Peyer's patch (tissue), 4 donors: ENCODE measurements around the gene LTN1. TPM values are rescaled to one million over a fixed set of nuclear protein-coding genes. Genes with fewer than 3 reads are reported as not detected.
A peak's percentile ranks its signal among the peaks of the same experiment; 100 is the strongest.

Experiments
- DNase-seq, 3 donors: peaks; one replicate each; pipeline ENCODE4 v3.0.0-alpha.2; 2017 to 2019
- H3K27ac ChIP-seq, 4 donors: fragments of 200-600 bp; sonication (generic); one replicate each; pipeline ENCODE4 v1.5.1; 2016 to 2019
- H3K27me3 ChIP-seq, 2 donors: fragments of 200-600 bp; sonication (generic); one replicate each; pipeline ENCODE4 v1.5.1; 2019
- H3K36me3 ChIP-seq, 3 donors: fragments of 200-600 bp; sonication (generic); one replicate each; pipeline ENCODE4 v1.5.1; 2016 to 2019
- H3K4me1 ChIP-seq, 4 donors: fragments of 200-600 bp; sonication (generic); one replicate each; pipeline ENCODE4 v1.5.1; 2016 to 2019
- H3K4me3 ChIP-seq, 4 donors: fragments of 200-600 bp; sonication (generic); 1 replicate in 3 of 4; 2 replicates in 1 of 4; pipeline ENCODE4 v1.5.1; 2016 to 2019; ENCODE audit warnings: mild to moderate bottlenecking in 1 of 4
- H3K9me3 ChIP-seq, 4 donors: fragments of 200-600 bp; sonication (generic); one replicate each; pipeline ENCODE4 v1.5.1; 2016 to 2019; ENCODE audit warnings: mild to moderate bottlenecking in 1 of 4
- CTCF ChIP-seq, 6 experiments: fragments of 450-650 bp in 4 of 6; fragments of 200-600 bp in 2 of 6; sonication (generic) in 1 of 6; IDR thresholded peaks; one replicate each; pipeline ENCODE4 v1.5.1; 2017 to 2019; ENCODE audit warnings: antibody characterized with exemption in 6 of 6, mild to moderate bottlenecking in 3 of 6, moderate library complexity in 1 of 6
- POLR2A ChIP-seq, 2 donors: fragments of 450-650 bp; IDR thresholded peaks; one replicate each; pipeline ENCODE4 v1.5.1; 2017; ENCODE audit warnings: antibody characterized with exemption in 2 of 2, mild to moderate bottlenecking in 2 of 2, moderate library complexity in 2 of 2
- total RNA-seq, 4 donors: library from RNA; depleted of rRNA; stranded (reverse); fragments of >200 nt; gene quantifications; one replicate each; pipeline ENCODE4 v1.1.0, GENCODE V29; 2016

The LTN1 gene
- 10 to 100 TPM; 19.6 to 42.1 (median 27.8) TPM for total RNA-seq

- peak; percentile 97 to 99 (median 99) for DNase-seq
- TF ChIP-seq CTCF (IDR thresholded peaks at IDR 0.05) (peak in 1 of 6 experiments; percentile 16), POLR2A (IDR thresholded peaks at IDR 0.05) (peak; percentile 60 to 62)
- Histone ChIP-seq H3K36me3 (no peaks in the 10 kb centered on the region), H3K9me3 (no peaks in the 10 kb centered on the region), H3K27ac (peak within 1 kb of the TSS; percentile 84 to 92 (median 92)), H3K27me3 (no peaks in the 10 kb centered on the region), H3K4me1 (peaks cover 0 to 16% (median 6%) of the 10 kb centered on the region in 4 donors), H3K4me3 (peak within 1 kb of the TSS; percentile 77 to 97 (median 88))
Measured at GRCh38 chr21:28992526-28993292, at the start of gene LTN1. Gene LTN1, minus strand, starts transcription at chr21:28992877. Its CDS starts 72 bp downstream, at chr21:28992805.

GRCh38 chr21:29034678-29035077, 42.0 kb upstream of the LTN1 start:
- H3K36me3 ChIP-seq, result peaks cover 0 to 83% (median 0%) of the 10 kb centered on the region in 3 donors
- H3K9me3 ChIP-seq, result no peaks in the 10 kb centered on the region
- no peak overlapping the region for H3K4me3 ChIP-seq
- TF ChIP-seq CTCF (IDR thresholded peaks at IDR 0.05) (no peak), POLR2A (IDR thresholded peaks at IDR 0.05) (no peak)
- no peaks in the 10 kb centered on the region for H3K4me1 ChIP-seq
- no peaks in the 10 kb centered on the region for H3K27me3 ChIP-seq
- no peak for DNase-seq
- H3K27ac ChIP-seq, result no peak overlapping the region

- peaks cover 0 to 83% (median 0%) of the 10 kb centered on the region in 3 donors for H3K36me3 ChIP-seq
- H3K4me1 ChIP-seq, result no peaks in the 10 kb centered on the region
- no peak overlapping the region for H3K27ac ChIP-seq
- H3K27me3 ChIP-seq, result no peaks in the 10 kb centered on the region
- no peak overlapping the region for H3K4me3 ChIP-seq
- no peaks in the 10 kb centered on the region for H3K9me3 ChIP-seq
- TF ChIP-seq POLR2A (IDR thresholded peaks at IDR 0.05) (no peak), CTCF (IDR thresholded peaks at IDR 0.05) (no peak)
- DNase-seq, result no peak
Measured at GRCh38 chr21:29033871-29034270, 41.2 kb upstream of the LTN1 start.

- no peaks in the 10 kb centered on the region for H3K4me1 ChIP-seq
- no peaks in the 10 kb centered on the region for H3K27me3 ChIP-seq
- H3K27ac ChIP-seq, result no peak overlapping the region
- TF ChIP-seq POLR2A (IDR thresholded peaks at IDR 0.05) (no peak), CTCF (IDR thresholded peaks at IDR 0.05) (no peak)
- H3K9me3 ChIP-seq, result no peaks in the 10 kb centered on the region
- H3K4me3 ChIP-seq, result no peak overlapping the region
- no peak for DNase-seq
- H3K36me3 ChIP-seq, result peaks cover 0 to 83% (median 0%) of the 10 kb centered on the region in 3 donors
Measured at GRCh38 chr21:29033301-29033700, 40.6 kb upstream of the LTN1 start.

- Histone ChIP-seq H3K4me1 (peaks cover 0 to 4% (median 0%) of the 10 kb centered on the region in 4 donors), H3K27me3 (no peaks in the 10 kb centered on the region), H3K4me3 (no peak overlapping the region), H3K27ac (no peak overlapping the region), H3K9me3 (no peaks in the 10 kb centered on the region), H3K36me3 (peaks cover 0 to 60% (median 0%) of the 10 kb centered on the region in 3 donors)
- TF ChIP-seq POLR2A (IDR thresholded peaks at IDR 0.05) (no peak), CTCF (IDR thresholded peaks at IDR 0.05) (no peak)
- DNase-seq, result no peak
Measured at GRCh38 chr21:29030909-29031308, 38.2 kb upstream of the LTN1 start.
